ENCODE measurements around the gene SOX5.

- TF ChIP-seq SP1 (IDR thresholded peaks at IDR 0.05), result no peak
- TF ChIP-seq HDGF (IDR thresholded peaks at IDR 0.05; ENCODE audit: borderline replicate concordance), result no peak
- TF ChIP-seq FOXA1 (IDR thresholded peaks at IDR 0.05), result no peak
- no peak for TF ChIP-seq BHLHE40 (IDR thresholded peaks at IDR 0.05; ENCODE audit: borderline replicate concordance)
- no peak for TF ChIP-seq TARDBP (IDR thresholded peaks at IDR 0.05)
- no peak for TF ChIP-seq NFRKB (IDR thresholded peaks at IDR 0.05)
- TF ChIP-seq FOXK2 (IDR thresholded peaks at IDR 0.05), result no peak
- no peak for TF ChIP-seq ZNF384 (IDR thresholded peaks at IDR 0.05)
- no peak for TF ChIP-seq ARNT (IDR thresholded peaks at IDR 0.05)
- TF ChIP-seq LEF1 (IDR thresholded peaks at IDR 0.05; ENCODE audit: borderline replicate concordance), result no peak
- TF ChIP-seq PKNOX1 (IDR thresholded peaks at IDR 0.05), result no peak
- no peak for TF ChIP-seq FOXM1 (IDR thresholded peaks at IDR 0.05; ENCODE audit: borderline replicate concordance)
Measured at GRCh38 chr12:23560611-23561010, 388.9 kb downstream of the SOX5 start.
